GDM1 (cell line): ENCODE results near the gene HOXA4.

Experiments
- DNase-seq: peaks from one replicate; lab custom pipeline; 2025; lab: John Stamatoyannopoulos, UW

HOXA4 gene

DNA sequence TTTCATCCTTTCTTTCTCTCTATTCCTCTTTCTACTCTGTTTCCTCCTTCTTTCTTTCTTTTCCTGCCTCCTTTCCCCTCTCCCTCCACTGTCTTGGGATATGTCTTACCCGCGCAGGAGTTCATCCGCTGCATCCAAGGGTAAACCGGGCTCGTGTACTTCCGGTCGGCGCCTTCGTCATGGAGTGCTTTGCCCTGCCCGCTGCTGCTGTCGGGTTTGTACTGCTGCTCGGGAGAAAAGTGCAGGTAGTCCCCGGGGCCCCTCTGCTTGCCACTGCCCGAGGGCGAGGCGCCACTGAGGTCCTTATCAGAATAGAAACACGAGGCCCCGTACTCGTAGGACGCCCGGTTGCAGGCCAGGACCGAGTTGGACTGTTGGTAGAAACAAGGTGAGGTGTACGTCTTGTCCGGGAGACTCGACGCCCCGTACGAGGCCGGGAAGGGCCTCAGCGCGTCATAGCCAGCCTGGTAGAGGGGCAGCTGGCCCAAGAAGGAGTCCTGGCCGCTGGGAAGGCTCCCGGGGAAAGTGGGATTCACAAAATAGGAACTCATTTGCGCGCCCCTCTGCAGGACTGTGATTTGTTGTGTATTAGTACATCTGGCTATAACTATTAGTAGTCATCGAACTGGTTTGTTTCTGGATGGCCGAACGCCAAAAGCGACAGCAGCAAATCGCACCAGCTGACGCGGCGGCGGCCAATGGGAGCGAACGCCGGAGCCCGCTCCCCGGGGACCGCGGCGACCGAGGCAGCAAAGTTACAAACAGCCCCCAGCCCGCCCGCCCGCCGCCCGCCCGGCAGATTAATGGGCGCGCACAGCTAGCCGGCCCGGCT is 16.9 kb upstream of the HOXA4 start, which contains the start of gene HOXA6:
Gene HOXA6 (minus strand): TSS at position 576 of the 832 bp plus-strand sequence. CDS start 25 bp downstream, at position 551.
- no peak for DNase-seq

GRCh38 chr7:27146491-27147198 is 16.1 kb upstream of the HOXA4 start:
- DNase-seq, result no peak

- no peak for DNase-seq
Measured at GRCh38 chr7:27145914-27146412, 15.4 kb upstream of the HOXA4 start.

GRCh38 chr7:27145165-27145913 is 14.8 kb upstream of the HOXA4 start:
- no peak for DNase-seq

- no peak for DNase-seq
Measured at GRCh38 chr7:27144781-27145164, 14.2 kb upstream of the HOXA4 start.

GRCh38 chr7:27143950-27144780 is 13.6 kb upstream of the HOXA4 start:
- DNase-seq, result no peak

- DNase-seq, result no peak
Measured at GRCh38 chr7:27143023-27143949, 12.7 kb upstream of the HOXA4 start, which contains the start of gene HOXA5. Gene HOXA5, minus strand, starts transcription at chr7:27143681. Its CDS starts 74 bp downstream, at chr7:27143607.

DNA sequence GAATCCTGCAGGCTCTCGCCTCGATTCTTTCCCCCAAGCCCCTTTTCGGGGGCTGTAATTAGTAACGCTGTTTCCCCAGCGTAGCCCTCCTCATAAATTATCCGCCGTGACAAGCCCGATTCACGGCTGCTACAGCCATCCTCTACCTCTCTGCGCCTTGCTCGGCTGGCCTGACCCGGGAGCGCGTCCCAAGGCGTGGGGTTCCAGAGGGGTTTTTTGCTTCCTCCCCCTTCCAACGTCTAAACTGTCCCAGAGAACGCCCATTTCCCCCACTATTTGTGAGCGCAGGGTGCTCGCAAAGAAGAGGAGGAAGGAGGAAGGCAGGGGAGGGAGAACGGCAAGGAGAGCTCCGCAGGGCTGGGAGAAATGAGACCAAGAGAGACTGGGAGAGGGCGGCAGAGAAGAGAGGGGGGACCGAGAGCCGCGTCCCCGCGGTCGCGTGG is 12.0 kb upstream of the HOXA4 start:
- no peak for DNase-seq

DNA sequence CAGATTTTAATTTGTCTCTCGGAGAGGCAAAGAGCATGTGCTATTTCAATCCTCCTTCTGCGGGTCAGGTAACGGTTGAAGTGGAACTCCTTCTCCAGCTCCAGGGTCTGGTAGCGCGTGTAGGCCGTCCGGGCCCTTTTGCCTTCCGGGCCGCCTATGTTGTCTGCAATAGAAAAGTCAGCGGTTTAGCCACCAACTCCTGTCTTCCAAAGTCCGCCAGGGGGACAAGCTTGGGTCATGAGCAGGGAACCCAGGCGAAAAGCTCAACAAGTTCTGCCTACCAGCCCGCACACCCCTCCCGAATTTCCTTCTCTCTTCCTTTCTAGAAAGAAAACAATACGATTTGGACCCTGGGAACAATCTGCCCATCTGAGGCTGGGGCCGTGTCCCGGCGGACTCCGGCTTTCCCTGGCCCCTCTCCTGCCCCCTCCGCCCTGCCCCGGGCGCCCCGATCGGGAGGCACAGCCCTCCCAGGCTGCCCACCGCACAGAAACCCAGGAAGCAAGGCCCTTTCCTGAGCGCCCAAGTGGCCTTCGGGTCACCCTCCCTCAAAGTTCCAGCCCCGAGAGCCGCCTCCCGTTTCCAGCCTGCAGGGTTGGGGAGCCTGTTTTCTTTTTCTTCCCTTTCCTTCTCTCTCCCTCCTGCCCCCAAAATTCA is 11.5 kb upstream of the HOXA4 start:
- DNase-seq, result no peak

DNA sequence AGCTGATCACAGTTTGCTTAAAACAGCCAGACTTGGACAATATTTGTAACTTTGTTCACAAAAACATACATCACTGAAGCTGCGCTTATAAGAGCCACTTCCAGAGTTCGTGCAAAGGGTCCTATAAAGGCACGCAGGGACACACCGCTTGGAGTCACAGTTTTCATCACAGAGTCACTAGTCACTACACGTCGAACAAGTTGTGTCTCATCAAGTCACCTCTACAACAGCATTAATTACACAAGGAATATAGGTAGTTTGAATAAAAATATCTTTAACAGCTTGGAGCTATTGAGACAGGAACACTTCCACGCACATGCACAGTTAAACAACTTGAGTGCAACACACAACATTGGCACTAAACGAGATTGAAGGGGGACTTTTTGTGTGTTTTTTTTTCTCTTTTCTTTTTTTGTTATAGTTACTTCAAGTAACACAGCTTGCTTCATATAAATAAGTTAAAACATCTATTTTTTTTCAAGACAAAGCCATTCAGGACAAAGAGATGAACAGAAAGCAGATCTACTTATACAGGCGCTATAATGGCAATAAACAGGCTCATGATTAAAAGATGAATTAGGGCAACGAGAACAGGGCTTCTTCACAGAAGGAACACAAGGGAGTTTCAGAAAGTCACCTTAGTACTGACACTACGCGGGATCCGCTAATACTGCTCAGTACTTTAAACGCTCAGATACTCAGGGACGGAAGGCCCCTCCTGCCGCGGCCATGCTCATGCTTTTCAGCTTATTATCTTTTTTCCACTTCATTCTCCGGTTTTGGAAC is 10.8 kb upstream of the HOXA4 start:
- no peak for DNase-seq

GRCh38 chr7:27140126-27140857 is 9.7 kb upstream of the HOXA4 start:
- DNase-seq, result no peak

DNA sequence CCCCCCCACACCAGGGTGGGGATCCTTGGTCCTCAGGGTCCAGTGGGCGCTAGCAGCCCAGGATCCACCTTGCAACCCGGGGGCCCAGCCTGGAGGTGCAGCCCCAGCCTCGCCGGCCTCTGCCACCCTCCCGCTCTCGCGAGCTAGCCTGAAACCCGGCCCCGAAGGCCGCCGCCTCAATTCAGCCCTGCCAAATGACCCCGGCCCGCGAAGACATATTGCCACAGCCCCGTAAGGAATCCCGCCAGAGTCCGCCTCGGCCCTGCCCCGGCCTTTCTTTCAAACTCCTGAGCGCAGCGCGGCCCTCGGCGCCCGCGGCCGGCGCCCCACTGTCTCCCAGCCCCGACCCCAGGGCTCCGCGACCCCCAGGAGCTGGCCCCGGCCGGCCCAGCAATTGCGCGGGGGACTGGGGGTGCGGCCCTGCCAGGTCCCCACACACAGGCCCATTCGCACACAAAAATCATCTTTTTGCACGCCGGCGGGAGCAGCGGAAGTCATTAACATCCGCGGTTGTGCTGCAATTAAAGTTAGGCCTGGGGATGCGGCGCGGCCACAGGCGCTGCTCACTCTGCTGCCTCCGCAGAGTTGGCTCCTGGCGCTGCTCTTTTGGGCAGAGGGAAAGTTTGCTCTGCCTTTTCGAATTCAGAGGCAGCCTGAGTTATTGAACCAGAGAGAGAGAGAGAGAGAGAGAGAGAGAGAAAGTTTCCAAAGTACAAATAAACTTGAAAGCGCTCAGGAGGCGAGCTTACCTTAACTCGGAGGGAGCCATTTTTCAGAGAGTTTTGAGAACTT is 9.0 kb upstream of the HOXA4 start:
- DNase-seq, result no peak

DNA sequence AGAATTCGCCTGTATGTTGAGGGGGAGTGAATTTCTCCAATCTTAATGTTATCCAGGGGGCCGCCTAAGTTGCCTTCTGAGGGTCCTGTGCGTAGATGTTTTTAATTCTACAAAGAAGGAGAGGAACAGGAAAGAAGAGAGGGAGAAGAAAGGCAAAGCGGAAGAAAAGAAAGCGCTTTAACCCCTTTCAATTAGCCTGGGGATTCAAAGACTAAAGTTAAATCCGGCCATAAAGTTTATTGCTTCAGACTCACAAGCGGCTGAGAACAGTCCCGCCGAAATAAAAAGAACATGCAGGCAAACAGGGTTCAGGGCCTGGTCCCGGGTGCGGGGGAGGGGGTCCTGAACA is 8.4 kb upstream of the HOXA4 start:
- DNase-seq, result no peak

DNA sequence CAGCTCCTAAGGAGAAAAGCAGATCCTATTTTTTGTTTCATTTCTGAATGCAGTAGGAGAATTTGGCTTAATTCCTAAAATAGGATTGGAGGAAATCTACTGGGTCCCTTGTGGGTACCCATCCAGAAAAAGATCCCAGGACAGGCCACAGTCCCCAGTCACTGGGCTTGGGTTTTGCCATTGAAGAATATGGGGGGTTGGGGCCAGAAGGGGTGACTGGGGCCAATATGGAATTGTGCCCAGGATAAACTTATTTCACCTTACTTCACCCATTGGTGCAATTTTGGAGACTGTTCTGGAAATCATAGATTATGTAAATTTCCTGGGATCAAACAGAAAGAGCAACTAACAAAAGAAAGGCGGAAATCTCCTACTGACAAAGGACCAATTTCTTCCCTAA is 7.9 kb upstream of the HOXA4 start:
- DNase-seq, result no peak

- DNase-seq, result no peak
Measured at GRCh38 chr7:27137640-27138315, 7.2 kb upstream of the HOXA4 start.

DNA sequence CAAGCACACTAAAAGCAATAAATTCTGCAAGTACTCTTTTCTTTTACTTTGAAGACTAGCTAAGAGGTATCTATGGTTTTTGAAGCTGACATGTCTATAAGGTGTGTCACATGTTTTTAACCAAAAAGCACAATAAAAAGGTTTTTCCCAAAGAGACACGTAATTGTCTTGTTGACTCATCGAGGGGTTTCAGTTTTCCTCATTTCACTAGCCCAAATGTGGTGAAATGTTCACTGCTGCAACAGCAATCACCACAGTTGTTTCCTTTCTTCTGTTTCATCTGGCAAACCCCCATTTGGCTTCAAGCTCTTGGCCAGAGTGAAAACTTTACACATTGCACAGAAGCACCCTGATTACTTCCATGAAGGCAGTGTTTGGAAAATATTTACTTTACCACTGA is 3.8 kb upstream of the HOXA4 start:
- DNase-seq, result no peak
